ENCODE data around the gene CFTR. TPM values are rescaled to one million over a fixed set of nuclear protein-coding genes. Genes with fewer than 3 reads are reported as not detected.

CFTR gene
- total RNA-seq, 2 donors from 2014 or later = 2.0 to 3.5 TPM

DNA sequence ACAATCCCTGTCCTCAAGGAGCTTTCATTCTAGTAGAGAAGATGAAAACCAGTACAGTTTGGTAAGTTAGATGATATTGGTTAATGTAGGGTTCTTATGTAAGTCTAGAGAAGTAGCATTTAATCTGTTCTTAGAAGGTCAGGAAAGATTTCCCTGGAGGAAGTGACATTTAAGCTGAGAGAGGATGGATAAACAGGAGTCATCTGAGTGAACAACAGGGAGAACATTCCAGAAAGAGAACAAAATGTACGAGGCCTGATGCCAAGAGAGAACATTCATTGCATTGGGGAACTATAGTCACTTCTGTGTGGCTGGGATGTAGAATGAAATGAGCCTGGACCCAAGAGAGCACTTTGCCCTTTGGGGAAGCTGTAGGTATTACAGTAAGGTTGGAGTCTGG lies 88.0 kb downstream of the CFTR start:
- no peaks in the 10 kb centered on the region for H3K4me1 Mint-ChIP-seq
- Histone ChIP-seq H3K27me3 (ENCODE audit: control insufficient read depth, insufficient read depth, low read length, poor library complexity, severe bottlenecking) (no peaks in the 10 kb centered on the region), H3K27ac (ENCODE audit: low read depth, low read length) (no peak overlapping the region), H3K36me3 (ENCODE audit: control insufficient read depth, insufficient read depth, low read length) (no peaks in the 10 kb centered on the region), H3K9me3 (ENCODE audit: control insufficient read depth, low read length) (no peaks in the 10 kb centered on the region), H3K9ac (ENCODE audit: extremely low read depth, low read length, poor library complexity, severe bottlenecking) (no peak overlapping the region), H3K4me1 (ENCODE audit: control insufficient read depth, insufficient read depth, low read length) (no peaks in the 10 kb centered on the region), H3K4me3 (ENCODE audit: low read length) (no peak overlapping the region)
- DNase-seq = no peak
- 84 to 100% methylated on average over 1 of the region's 1 CpG for WGBS, 2 experiments (ENCODE audit: insufficient coverage in 1 of 2, insufficient read length in 1 of 2)
- no peaks in the 10 kb centered on the region for H3K27me3 Mint-ChIP-seq (ENCODE audit: insufficient read depth)
- H3K4me3 Mint-ChIP-seq = no peak overlapping the region
- no peaks in the 10 kb centered on the region for H3K36me3 Mint-ChIP-seq (ENCODE audit: low read depth)
- no peak overlapping the region for H3K27ac Mint-ChIP-seq
- TF ChIP-seq, protein P1, sequence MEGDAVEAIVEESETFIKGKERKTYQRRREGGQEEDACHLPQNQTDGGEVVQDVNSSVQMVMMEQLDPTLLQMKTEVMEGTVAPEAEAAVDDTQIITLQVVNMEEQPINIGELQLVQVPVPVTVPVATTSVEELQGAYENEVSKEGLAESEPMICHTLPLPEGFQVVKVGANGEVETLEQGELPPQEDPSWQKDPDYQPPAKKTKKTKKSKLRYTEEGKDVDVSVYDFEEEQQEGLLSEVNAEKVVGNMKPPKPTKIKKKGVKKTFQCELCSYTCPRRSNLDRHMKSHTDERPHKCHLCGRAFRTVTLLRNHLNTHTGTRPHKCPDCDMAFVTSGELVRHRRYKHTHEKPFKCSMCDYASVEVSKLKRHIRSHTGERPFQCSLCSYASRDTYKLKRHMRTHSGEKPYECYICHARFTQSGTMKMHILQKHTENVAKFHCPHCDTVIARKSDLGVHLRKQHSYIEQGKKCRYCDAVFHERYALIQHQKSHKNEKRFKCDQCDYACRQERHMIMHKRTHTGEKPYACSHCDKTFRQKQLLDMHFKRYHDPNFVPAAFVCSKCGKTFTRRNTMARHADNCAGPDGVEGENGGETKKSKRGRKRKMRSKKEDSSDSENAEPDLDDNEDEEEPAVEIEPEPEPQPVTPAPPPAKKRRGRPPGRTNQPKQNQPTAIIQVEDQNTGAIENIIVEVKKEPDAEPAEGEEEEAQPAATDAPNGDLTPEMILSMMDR (conservative IDR thresholded peaks at IDR 0.05) = no peak
- H3K9me3 Mint-ChIP-seq = no peaks in the 10 kb centered on the region

DNA sequence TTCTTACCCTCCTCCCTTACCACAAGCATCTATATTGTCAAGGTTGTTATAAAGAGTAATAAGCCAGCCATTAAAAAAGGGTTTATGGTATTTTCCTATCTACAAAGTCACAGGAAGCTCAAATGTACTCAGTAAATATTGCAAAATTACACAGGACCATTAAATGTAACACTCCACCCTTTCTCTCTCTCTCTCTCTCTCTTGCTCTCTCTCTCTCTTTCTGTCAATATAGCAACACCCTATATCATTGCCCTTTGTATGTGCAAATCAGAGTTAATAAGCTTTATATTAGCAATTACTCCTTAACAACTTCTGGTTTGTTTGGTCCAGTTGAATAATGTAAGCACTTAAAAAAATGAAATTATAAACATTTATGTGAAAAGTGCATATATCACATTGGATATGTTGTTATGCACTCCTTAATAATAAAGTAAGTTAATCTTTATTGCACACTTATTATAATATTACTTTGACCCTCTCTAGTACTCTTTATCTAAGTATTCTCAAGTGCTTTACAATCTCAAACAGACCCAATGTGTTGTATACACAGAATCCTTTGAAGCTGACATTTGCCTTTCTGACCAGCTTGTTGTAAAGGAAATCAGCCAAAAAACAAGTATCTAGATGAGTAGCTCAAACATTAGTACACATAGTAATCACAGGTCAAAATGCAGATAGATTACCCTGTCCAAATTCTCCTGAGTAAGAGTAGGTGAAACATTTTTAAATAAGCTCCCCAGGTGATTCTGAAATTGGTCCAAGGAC lies 93.2 kb downstream of the CFTR start:
- Histone ChIP-seq H3K4me3 (ENCODE audit: low read length) (no peak overlapping the region), H3K27ac (ENCODE audit: low read depth, low read length) (no peak overlapping the region), H3K36me3 (ENCODE audit: control insufficient read depth, insufficient read depth, low read length) (no peaks in the 10 kb centered on the region), H3K9me3 (ENCODE audit: control insufficient read depth, low read length) (no peaks in the 10 kb centered on the region), H3K27me3 (ENCODE audit: control insufficient read depth, insufficient read depth, low read length, poor library complexity, severe bottlenecking) (no peaks in the 10 kb centered on the region), H3K9ac (ENCODE audit: extremely low read depth, low read length, poor library complexity, severe bottlenecking) (no peak overlapping the region), H3K4me1 (ENCODE audit: control insufficient read depth, insufficient read depth, low read length) (no peaks in the 10 kb centered on the region)
- Mint-ChIP-seq H3K27me3 (ENCODE audit: insufficient read depth) (no peaks in the 10 kb centered on the region), H3K27ac (no peak overlapping the region), H3K36me3 (ENCODE audit: low read depth) (no peaks in the 10 kb centered on the region), H3K9me3 (no peaks in the 10 kb centered on the region), H3K4me1 (peaks cover 4% of the 10 kb centered on the region), H3K4me3 (no peak overlapping the region)
- TF ChIP-seq, protein P1 (conservative IDR thresholded peaks at IDR 0.05) = no peak
- no peak for DNase-seq

DNA sequence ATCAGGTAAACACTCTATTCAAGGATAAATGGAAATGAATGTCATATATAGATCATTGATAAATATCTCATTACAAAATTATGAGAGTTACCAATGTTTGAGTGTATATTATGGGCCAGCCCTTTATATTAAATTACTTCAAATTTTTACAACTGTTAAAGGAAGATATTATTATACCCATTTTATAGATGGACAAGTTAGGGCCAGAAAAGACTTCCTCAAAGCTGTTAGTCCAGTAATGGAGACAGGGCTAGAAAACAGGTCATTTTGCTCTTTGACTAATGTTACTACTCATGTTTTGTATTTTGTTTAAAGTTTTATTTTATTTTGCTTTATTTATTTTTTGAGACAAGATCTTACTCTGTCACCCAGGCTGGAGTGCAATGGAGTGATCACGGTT lies 101.6 kb downstream of the CFTR start:
- no peaks in the 10 kb centered on the region for H3K36me3 ChIP-seq (ENCODE audit: control insufficient read depth, insufficient read depth, low read length)
- no peak overlapping the region for H3K27ac Mint-ChIP-seq
- 93 to 100% methylated on average over 1 of the region's 1 CpG for WGBS, 2 experiments (ENCODE audit: insufficient coverage in 1 of 2, insufficient read length in 1 of 2)

More for the DNA sequence above, 101.6 kb downstream of the CFTR start:
- no peaks in the 10 kb centered on the region for H3K27me3 ChIP-seq (ENCODE audit: control insufficient read depth, insufficient read depth, low read length, poor library complexity, severe bottlenecking)
- TF ChIP-seq, protein P1 (conservative IDR thresholded peaks at IDR 0.05) = no peak
- Mint-ChIP-seq H3K4me3 (no peak overlapping the region), H3K9me3 (peaks cover 11% of the 10 kb centered on the region), H3K4me1 (peaks cover 12% of the 10 kb centered on the region), H3K36me3 (ENCODE audit: low read depth) (peaks cover 8% of the 10 kb centered on the region), H3K27me3 (ENCODE audit: insufficient read depth) (no peaks in the 10 kb centered on the region)
- H3K9ac ChIP-seq (ENCODE audit: extremely low read depth, low read length, poor library complexity, severe bottlenecking) = no peak overlapping the region
- no peak overlapping the region for H3K27ac ChIP-seq (ENCODE audit: low read depth, low read length)
- H3K9me3 ChIP-seq (ENCODE audit: control insufficient read depth, low read length) = peaks cover 7% of the 10 kb centered on the region
- no peak overlapping the region for H3K4me3 ChIP-seq (ENCODE audit: low read length)
- DNase-seq = no peak
- no peaks in the 10 kb centered on the region for H3K4me1 ChIP-seq (ENCODE audit: control insufficient read depth, insufficient read depth, low read length)
